HG02642 (cell line): Measurements from ENCODE around the gene KL.
A peak's percentile ranks its signal among the peaks of the same experiment; 100 is the strongest.

Experiments used
- ATAC-seq: cut with Tn5 transposase; IDR thresholded peaks from one replicate; pipeline ENCODE4 v1.9.1; 2021; ENCODE audit warnings: mild to moderate bottlenecking; ENCODE audit not compliant: unreplicated experiment, poor library complexity

KL gene

DNA sequence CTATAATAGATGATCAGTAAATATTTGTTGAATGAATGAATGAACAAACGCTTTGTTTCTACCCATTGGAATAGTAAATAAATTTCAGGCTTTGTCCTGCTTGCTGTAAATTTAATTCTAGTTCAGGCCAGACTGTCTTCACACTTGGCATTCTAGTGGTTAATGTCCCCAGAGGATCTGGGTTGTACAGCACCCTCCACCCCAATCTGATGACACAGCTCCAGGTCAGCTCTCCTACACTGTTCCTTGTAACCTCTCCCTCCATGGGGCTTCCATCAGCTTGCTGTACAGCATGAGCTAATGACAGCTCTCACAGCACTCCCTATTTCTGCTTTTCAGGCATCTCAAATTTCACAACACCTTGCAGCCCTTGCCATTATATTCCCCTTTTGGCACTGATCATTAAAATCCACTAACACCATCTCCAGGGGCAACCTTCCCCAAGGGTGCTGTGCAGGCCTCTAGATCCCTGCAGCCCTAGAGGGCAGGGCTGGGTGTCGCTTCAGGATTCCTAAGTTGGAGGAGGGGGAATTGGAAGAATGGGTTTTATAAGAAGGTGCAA, 12.7 kb upstream of the KL start:
- ATAC-seq, result no peak

GRCh38 chr13:33004511-33004910, 11.7 kb upstream of the KL start:
- ATAC-seq, result no peak

- ATAC-seq, result no peak
Observed at GRCh38 chr13:33006134-33006533, 10.1 kb upstream of the KL start.

DNA sequence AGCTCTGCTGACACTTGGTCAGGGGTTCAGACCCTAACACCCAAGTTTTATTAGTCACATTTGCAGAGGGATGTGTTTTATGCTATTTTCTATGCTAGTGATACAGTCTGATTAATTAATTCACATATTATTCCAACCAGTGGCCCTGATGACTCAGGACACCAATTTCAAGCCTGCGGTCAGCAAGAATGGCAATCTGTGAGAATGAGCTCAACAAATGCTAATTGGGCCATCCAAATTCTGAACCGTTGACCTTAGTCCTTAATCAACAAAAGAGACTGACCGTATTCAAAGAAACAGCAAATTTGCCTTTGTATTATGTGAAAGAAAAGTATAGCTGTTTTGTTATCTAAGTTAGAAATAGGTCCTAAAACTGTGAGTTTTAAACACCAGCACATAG, 9.6 kb upstream of the KL start:
- ATAC-seq, result no peak

- ATAC-seq, result no peak
Observed at GRCh38 chr13:33007237-33007636, 9.0 kb upstream of the KL start.

GRCh38 chr13:33007950-33008349, 8.3 kb upstream of the KL start:
- no peak for ATAC-seq

DNA sequence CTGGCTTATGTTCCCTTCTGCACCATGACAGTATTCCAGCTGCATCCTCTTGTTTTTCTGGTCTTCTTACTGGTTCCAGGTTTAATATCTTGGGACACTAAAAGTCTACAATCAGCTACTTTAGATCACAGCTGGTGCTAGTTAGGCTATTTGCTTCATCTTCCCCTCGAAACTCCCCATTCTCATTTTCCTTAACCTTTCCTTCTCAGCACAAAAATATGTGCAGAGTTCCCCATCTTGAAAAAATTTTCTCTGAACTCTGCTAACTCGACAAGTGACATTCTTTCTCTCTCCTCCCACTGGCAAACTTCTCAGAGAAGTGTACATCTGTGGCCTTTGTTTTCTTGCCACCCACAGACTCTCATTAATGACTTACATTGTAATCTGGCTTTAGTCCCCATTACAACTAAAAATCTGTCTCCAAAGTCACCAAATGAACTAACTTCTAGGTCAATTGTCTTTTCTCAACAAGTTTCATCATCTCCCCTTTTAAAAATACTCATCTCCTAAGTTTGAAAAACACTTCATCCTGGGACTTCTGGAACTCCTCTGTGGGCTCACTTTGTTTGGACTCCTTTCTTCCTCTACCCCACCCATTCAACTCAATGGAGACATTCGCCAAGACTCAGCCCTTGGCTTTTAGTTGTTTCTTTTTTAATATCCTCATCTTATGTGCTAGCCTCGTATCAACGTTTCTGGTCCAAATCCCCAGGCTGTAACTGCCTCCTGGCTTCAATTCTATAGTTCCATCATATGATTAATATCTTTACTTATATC, 7.1 kb upstream of the KL start:
- no peak for ATAC-seq

DNA sequence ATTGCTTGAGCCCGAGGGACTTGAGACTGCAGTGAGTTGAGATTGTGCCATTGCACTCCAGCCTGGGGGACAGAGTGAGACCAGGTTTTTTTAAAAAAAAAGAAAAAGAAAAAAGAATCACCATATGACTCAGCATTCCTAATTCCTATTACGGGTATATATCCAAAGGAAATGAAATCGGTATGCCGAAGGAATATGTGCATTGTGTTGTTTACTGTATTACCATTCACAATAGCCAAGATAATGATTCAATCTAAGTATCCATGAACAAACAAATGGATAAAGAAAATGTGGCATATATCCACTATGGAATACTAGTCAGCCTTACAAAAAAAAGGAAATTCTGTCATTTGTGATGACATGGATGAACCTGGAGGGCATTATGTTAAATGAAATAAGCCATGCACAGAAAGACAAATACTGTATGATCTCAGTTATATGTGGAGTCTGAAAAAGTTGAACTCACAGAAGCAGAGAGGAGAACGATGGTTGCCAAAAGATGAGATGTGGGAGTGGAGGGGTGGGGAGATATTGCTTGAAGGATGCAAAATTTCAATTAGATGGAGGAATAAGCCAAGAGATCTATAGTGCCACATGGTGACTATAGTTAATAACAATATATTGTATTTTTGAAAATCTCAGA, 4.3 kb upstream of the KL start:
- no peak for ATAC-seq

DNA sequence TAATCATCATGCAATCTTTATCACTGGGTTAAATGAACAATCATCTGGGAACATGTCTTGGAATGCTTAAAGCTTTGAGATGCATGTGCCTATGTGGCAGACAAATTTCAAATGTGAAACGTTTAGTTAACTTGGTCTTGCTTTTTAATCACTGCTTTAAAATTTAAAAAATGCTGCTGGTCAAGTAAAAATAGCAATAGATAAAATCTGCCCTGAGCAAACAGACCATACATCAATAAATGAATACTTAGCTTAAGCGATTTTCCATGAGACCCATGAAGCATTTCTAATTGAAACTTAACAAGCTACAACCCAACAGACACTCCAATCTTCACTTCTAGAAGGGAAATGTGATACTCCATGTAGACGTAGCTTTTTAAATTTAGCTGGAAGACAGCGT, 1.9 kb upstream of the KL start:
- no peak for ATAC-seq

GRCh38 chr13:33015241-33015668, 968 bp upstream of the KL start:
- ATAC-seq, result no peak

DNA sequence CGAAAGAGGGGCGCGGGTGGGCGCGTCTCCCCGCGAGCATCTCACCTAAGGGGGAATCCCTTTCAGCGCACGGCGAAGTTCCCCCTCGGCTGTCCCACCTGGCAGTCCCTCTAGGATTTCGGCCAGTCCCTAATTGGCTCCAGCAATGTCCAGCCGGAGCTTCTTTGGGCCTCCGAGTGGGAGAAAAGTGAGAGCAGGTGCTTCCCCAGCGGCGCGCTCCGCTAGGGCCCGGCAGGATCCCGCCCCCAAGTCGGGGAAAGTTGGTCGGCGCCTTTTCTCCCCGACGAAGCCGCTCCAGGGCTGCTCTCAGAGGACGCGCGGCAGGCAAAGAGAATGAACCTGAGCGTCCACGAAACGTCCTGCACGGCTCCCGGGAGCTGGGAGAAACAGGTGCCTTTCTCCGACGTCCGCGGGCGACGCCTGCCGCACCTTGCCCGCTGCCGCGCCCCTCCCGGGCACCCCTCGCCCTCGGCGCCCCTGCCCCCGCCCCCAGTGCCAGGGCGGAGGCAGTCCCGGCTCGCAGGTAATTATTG, 366 bp upstream of the KL start:
- ATAC-seq, result peak; percentile 26

DNA sequence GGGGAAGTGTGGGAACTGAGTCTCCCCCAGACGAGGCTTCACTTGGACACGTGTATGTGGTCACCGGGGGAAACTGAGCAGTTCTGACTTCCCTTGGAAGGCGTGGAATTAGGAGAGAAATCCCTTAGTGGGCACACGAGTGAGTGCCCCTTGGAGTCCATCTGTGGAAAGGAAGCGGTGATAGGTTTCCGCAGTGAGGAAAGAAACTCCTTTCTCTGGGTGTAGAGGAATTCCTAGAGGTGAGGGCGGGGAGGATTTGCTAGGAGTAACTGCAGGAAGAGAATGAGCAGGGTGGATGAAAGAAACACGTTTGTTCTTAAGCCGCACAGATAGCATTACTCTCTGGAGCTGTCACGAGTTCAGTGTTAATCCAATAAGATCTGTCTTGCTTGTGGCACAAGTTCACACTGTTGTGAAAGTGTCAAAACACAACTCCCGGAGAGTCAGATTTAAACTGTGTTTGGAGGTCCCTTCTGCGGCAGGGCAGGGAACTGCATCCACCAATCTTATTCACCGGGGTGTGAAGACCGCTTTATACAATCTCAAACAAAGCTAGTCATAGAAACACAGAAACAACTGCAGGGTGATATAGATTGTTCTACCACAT, 1.2 kb downstream of the KL start:
- ATAC-seq, result peak; percentile 61

- no peak for ATAC-seq
Observed at GRCh38 chr13:33018886-33019285, 2.7 kb downstream of the KL start.

DNA sequence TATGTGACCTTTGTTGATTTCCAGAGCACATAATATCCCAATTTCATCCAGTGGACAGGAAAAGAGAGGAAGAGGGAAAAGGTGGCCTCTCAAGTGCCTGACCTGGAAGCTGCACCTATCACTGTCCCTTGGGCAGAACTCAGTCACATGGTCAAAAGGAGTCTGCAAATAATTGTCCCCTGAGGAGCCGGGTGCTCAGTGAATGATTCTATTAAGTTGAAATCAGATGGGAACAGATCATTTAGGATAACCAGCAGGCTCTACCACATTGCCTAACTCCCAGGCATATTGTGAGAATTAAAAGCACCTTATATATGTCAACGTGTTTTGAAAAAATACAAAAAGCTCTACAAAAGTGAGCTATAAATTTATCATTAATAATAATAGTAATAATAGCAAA, 6.8 kb downstream of the KL start:
- ATAC-seq, result no peak

GRCh38 chr13:33025220-33025744, 9.1 kb downstream of the KL start:
- ATAC-seq, result no peak

DNA sequence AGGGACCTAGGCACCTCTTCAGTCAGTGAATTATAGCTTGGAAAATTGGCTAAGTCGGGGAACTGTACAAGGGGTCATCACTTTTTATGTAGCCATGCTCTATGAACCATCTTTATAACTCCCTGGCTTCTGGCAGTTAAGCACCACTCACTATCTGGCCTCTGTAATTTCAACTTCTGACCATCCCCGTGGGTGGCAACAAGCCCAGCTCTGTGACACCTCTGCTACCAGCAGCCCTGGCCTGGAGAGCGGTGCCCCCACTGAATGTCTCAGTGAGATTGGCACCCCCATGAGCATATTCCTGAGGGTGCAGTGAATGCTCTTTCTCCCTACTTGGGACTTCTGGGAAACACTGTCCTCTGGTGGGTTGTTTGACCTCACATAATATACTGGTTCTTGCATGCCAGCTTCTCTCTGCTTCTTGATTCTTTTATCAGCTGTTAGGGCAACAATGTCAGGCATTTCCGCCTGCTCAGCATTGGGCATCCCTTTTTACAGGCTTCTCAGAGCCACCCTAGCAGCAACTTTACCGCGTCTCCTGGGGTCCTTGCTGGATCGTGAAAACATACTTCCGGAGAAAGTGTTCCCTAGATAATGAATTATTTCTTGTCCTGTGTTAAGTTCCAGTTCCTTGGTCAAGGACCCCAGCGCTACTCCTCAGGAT, 10.4 kb downstream of the KL start:
- ATAC-seq, result no peak

DNA sequence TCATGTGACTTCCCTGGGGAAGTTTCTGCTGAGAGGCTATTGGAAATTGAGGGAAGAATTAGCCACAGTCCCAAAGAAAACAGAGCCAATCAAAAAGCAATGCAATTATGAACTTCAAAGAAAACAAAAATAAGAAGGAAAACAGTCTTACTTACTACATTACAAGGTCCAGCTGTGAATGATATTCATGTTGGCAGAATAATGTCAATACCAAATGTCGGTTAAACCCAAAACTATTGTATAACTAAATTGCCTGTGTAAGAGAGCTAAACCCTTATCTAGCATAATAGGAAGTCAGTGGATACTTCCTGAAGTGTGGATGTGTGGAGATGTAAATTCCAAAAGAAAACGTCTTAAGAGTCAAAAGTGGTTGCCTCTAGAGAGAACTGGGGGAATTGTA, 12.4 kb downstream of the KL start:
- no peak for ATAC-seq

DNA sequence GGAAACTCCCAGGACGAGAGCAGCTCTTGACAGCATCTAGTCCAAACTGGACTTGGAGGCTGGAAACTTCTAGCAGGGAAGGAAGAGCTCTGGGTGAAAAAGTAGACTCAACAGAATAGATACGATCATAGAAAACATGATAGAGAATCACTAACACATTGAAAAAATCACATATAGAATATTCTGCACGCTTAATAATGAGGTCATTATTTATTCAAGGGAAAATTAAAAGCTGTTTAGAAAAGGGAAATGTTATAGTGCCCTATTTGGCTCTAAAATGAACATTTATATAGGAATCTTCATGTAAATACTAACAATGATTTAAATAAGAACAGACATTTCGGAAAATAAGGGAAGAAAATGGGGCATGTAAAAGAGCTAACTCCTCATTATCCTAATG, 15.1 kb downstream of the KL start:
- no peak for ATAC-seq

GRCh38 chr13:33032037-33032625, 15.9 kb downstream of the KL start:
- no peak for ATAC-seq
